Trophoblast cell (in vitro differentiated cells and primary cell): Measurements from ENCODE around the gene PPP1R14B.

ENCODE experiments used
- DNase-seq, 2 donors: peaks; one replicate each; pipeline ENCODE4 v3.0.0-alpha.2; 2016
- H2AFZ ChIP-seq: 2 replicates; pipeline ENCODE4 v1.6.1; 2013; ENCODE audit warnings: low read length, moderate library complexity, mild to moderate bottlenecking; ENCODE audit not compliant: insufficient read depth, poor library complexity
- H2AK5ac ChIP-seq: 2 replicates; pipeline ENCODE4 v1.6.1; 2013; ENCODE audit warnings: mild to moderate bottlenecking, low read length
- H2BK120ac ChIP-seq: 2 replicates; pipeline ENCODE4 v1.6.1; 2013; ENCODE audit warnings: low read length, mild to moderate bottlenecking, moderate library complexity; ENCODE audit not compliant: insufficient read depth, poor library complexity
- H2BK12ac ChIP-seq: 2 replicates; pipeline ENCODE4 v1.6.1; 2013; ENCODE audit warnings: mild to moderate bottlenecking, low read length, moderate library complexity
- H2BK5ac ChIP-seq: 2 replicates; pipeline ENCODE4 v1.6.1; 2013; ENCODE audit warnings: low read length, low read depth, moderate library complexity, mild to moderate bottlenecking; ENCODE audit not compliant: poor library complexity
- H3K14ac ChIP-seq: 2 replicates; pipeline ENCODE4 v1.6.1; 2013; ENCODE audit warnings: mild to moderate bottlenecking, low read length
- H3K18ac ChIP-seq: 2 replicates; pipeline ENCODE4 v1.6.1; 2013; ENCODE audit warnings: mild to moderate bottlenecking, low read length
- H3K23ac ChIP-seq: 2 replicates; pipeline ENCODE4 v1.6.1; 2013; ENCODE audit warnings: low read length
- H3K27ac ChIP-seq: 2 replicates; pipeline ENCODE4 v1.5.1; 2013; ENCODE audit warnings: low read depth, mild to moderate bottlenecking, inconsistent platforms, low read length, moderate library complexity
- H3K27me3 ChIP-seq: 2 replicates; pipeline ENCODE4 v1.6.1; 2013; ENCODE audit warnings: inconsistent platforms, mild to moderate bottlenecking, low read length, moderate library complexity; ENCODE audit not compliant: insufficient read depth
- H3K36me3 ChIP-seq, 2 experiments: 1 replicate in 1 of 2; 2 replicates in 1 of 2; pipeline ENCODE4 v1.6.1; 2013; ENCODE audit warnings: low read length in 2 of 2, mild to moderate bottlenecking in 2 of 2, moderate library complexity in 1 of 2; ENCODE audit not compliant: insufficient read depth in 2 of 2, control insufficient read depth in 1 of 2
- H3K4ac ChIP-seq: 2 replicates; pipeline ENCODE4 v1.6.1; 2013; ENCODE audit warnings: low read depth, mild to moderate bottlenecking, low read length, moderate library complexity
- H3K4me1 ChIP-seq, 2 experiments: 1 replicate in 1 of 2; 2 replicates in 1 of 2; pipeline ENCODE4 v1.6.1; 2013; ENCODE audit warnings: low read length in 2 of 2, mild to moderate bottlenecking in 2 of 2, moderate library complexity in 1 of 2; ENCODE audit not compliant: insufficient read depth in 2 of 2, control insufficient read depth in 1 of 2
- H3K4me2 ChIP-seq: 2 replicates; pipeline ENCODE4 v1.6.1; 2013; ENCODE audit warnings: inconsistent platforms, mild to moderate bottlenecking, low read length, moderate library complexity
- H3K4me3 ChIP-seq: 2 replicates; pipeline ENCODE4 v1.5.1; 2013; ENCODE audit warnings: mild to moderate bottlenecking, low read depth, low read length, inconsistent platforms
- H3K79me1 ChIP-seq: one replicate; pipeline ENCODE4 v1.6.1; 2013; ENCODE audit warnings: low read length
- H3K79me2 ChIP-seq: 2 replicates; pipeline ENCODE4 v1.6.1; 2013; ENCODE audit warnings: low read length, mild to moderate bottlenecking; ENCODE audit not compliant: control insufficient read depth, insufficient read depth, poor library complexity
- H3K9ac ChIP-seq: 2 replicates; pipeline ENCODE4 v1.6.1; 2013; ENCODE audit warnings: mild to moderate bottlenecking, low read length
- H3K9me3 ChIP-seq: 2 replicates; pipeline ENCODE4 v1.6.1; 2013; ENCODE audit warnings: low read depth, mild to moderate bottlenecking, control low read depth, inconsistent platforms, low read length; ENCODE audit not compliant: insufficient read depth
- H4K12ac ChIP-seq: 2 replicates; pipeline ENCODE4 v1.6.1; 2013; ENCODE audit warnings: low read depth, mild to moderate bottlenecking, low read length, moderate library complexity
- H4K8ac ChIP-seq: 2 replicates; pipeline ENCODE4 v1.6.1; 2013; ENCODE audit warnings: low read depth, mild to moderate bottlenecking, low read length, moderate library complexity
- H4K91ac ChIP-seq: one replicate; pipeline ENCODE4 v1.6.1; 2013; ENCODE audit warnings: low read depth, mild to moderate bottlenecking, low read length, moderate library complexity
- WGBS: extraction: QIAGEN DNeasy Blood & Tissue Kit; methylation state at CpG from one replicate; pipeline ENCODE4 v1.1.7; 2013; ENCODE audit warnings: missing lambda C conversion rate; ENCODE audit not compliant: insufficient read length, insufficient coverage; ENCODE audit errors: extremely low coverage; 5-methylcytosine and 5-hydroxymethylcytosine counted together

PPP1R14B gene

DNA sequence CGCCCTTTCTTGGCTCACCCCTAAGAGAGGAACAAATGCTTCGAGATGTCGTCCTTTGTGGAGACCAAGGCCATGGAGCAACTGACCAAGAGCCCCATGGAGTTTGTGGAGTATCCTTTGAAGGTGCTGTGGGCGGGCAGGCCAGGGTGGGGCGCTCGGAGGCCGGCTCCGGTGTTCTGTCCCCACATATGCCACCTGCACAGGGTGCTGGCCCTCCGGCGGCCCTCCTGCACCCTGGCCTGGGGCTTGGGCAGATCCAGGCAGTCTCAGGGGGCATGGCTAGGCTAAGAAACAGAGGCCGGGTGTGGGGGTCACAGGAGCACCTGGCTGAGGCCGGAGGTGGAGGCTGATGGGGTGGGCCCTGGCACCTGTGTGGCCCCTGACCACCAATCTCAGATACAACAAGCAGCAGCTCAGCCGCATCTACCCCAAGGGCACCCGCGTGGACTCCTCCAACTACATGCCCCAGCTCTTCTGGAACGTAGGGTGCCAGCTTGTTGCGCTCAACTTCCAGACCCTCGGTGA lies 14.9 kb upstream of the PPP1R14B start:
- Histone ChIP-seq H3K9me3 (peaks cover 4% of the 10 kb centered on the region), H4K91ac (no peak overlapping the region), H3K9ac (no peak overlapping the region), H2AFZ (no peak overlapping the region), H3K14ac (no peak overlapping the region), H3K4me3 (no peak overlapping the region), H2BK12ac (no peak overlapping the region), H2AK5ac (no peak overlapping the region), H4K8ac (no peak overlapping the region), H3K79me2 (no peaks in the 10 kb centered on the region), H2BK120ac (no peak overlapping the region), H2BK5ac (no peak overlapping the region), H3K4ac (no peak overlapping the region), H3K4me1 (peaks cover 23 to 28% of the 10 kb centered on the region in 2 experiments), H3K4me2 (no peak overlapping the region), H3K36me3 (peaks cover 75 to 84% of the 10 kb centered on the region in 2 experiments), H3K18ac (no peak overlapping the region), H3K27ac (no peak overlapping the region), H4K12ac (no peak overlapping the region), H3K23ac (no peak overlapping the region), H3K79me1 (peaks cover 14% of the 10 kb centered on the region), H3K27me3 (no peaks in the 10 kb centered on the region)
- WGBS: no CpG with 5 or more reads among the region's 18 CpGs
- no peak for DNase-seq

DNA sequence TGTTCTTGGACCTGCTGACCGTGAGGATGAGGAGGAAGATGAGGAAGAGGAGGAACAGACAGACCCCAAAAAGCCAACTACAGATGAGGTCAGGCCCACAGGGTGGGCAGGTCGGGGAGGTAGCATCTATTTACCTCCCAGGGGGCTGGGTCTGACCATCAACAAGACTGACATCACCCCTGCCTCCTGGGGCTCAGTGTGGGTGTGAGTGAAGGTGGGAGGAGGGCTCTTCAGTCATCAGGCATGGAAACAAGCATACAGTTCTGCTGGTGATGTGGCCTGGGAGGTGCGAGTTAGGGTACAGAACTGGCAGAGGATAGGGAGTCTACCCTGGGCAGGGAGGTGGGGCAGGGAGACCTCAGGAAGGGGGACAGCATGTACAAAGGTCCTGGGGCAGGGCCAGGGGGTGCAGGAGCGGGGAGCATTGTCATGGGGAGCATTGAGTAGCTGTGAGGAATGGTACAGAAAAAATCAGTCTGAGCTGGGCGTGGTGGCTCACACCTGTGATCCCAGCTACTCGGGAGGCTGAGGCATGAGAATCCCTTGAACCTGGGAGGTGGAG lies 13.5 kb upstream of the PPP1R14B start:
- Histone ChIP-seq H4K91ac (no peak overlapping the region), H3K79me2 (no peaks in the 10 kb centered on the region), H2AK5ac (no peak overlapping the region), H2BK12ac (no peak overlapping the region), H3K4me2 (no peak overlapping the region), H3K14ac (no peak overlapping the region), H2BK120ac (no peak overlapping the region), H3K79me1 (peaks cover 14% of the 10 kb centered on the region), H3K9me3 (peaks cover 4% of the 10 kb centered on the region), H3K4ac (no peak overlapping the region), H3K9ac (no peak overlapping the region), H2BK5ac (no peak overlapping the region), H3K4me1 (peaks cover 23 to 28% of the 10 kb centered on the region in 2 experiments), H4K12ac (no peak overlapping the region), H3K4me3 (no peak overlapping the region), H3K27me3 (no peaks in the 10 kb centered on the region), H3K18ac (no peak overlapping the region), H3K23ac (no peak overlapping the region), H3K27ac (no peak overlapping the region), H2AFZ (no peak overlapping the region), H3K36me3 (peaks cover 75 to 83% of the 10 kb centered on the region in 2 experiments), H4K8ac (no peak overlapping the region)
- DNase-seq: no peak
- WGBS: no CpG with 5 or more reads among the region's 6 CpGs

DNA sequence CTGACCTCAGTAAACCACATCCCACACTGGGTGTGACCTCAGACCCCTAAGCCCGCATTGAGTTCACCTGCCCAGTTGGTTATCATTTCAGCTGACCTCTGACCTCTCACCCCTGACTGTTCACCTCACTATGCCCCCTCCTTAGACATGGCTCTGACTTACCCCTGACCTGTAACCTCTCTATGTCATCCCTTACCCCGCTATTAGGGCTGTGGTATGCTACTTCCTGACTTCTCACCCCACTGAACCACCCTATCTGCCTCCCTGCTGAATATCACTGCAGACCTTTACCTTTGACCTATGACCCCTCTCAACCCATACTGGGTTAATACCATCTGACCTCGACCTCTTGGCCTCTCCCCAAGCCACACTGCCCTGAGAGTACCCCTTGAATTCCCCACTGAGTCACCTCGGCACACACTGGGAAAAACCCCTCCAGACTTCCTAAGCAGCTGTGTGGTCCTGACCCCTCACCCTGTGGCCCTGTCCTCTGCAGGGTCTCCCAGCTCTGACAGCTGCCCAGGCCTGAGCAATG lies 12.9 kb upstream of the PPP1R14B start:
- Histone ChIP-seq H2BK12ac (no peak overlapping the region), H3K27ac (no peak overlapping the region), H3K23ac (no peak overlapping the region), H3K4me1 (peaks cover 22 to 26% of the 10 kb centered on the region in 2 experiments), H4K91ac (no peak overlapping the region), H3K79me1 (peaks cover 14% of the 10 kb centered on the region), H3K9me3 (peaks cover 4% of the 10 kb centered on the region), H2BK5ac (no peak overlapping the region), H3K4me2 (no peak overlapping the region), H2AFZ (no peak overlapping the region), H2AK5ac (no peak overlapping the region), H3K79me2 (no peaks in the 10 kb centered on the region), H3K36me3 (peaks cover 80 to 84% of the 10 kb centered on the region in 2 experiments), H3K9ac (no peak overlapping the region), H4K12ac (no peak overlapping the region), H2BK120ac (no peak overlapping the region), H3K4ac (no peak overlapping the region), H3K18ac (no peak overlapping the region), H4K8ac (no peak overlapping the region), H3K14ac (no peak overlapping the region), H3K4me3 (no peak overlapping the region), H3K27me3 (no peaks in the 10 kb centered on the region)
- no CpG with 5 or more reads among the region's 4 CpGs for WGBS
- DNase-seq: no peak

DNA sequence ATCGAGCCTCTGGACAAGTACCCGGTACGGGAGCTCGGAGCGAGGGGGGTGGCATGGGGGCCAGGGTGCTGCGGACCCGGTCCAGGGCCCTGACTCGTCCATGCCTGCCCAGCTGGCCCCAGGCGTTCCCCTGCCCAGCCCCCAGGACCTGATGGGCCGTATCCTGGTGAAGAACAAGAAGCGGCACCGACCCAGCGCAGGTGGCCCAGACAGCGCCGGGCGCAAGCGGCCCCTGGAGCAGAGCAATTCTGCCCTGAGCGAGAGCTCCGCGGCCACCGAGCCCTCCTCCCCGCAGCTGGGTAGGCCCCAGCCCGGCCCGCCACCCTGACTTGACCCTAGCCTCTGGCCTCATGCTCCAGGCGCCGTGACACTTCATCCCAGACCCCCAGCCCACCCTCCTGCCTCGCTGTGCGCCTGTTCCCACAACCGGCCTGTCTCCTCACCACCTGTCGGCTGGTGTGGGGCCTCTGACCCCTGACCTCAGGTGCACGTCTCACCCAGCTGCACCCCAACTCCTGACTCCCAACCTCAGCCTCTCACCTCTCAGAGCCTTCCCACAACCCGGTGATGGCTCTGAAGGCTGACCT lies 12.3 kb upstream of the PPP1R14B start:
- no peak overlapping the region for H2BK12ac ChIP-seq
- peaks cover 4% of the 10 kb centered on the region for H3K9me3 ChIP-seq
- no peak overlapping the region for H4K8ac ChIP-seq
- H3K4me3 ChIP-seq: no peak overlapping the region
- H3K18ac ChIP-seq: no peak overlapping the region
- no peak overlapping the region for H2BK5ac ChIP-seq
- DNase-seq: no peak
- H3K79me1 ChIP-seq: peaks cover 13% of the 10 kb centered on the region
- no peaks in the 10 kb centered on the region for H3K27me3 ChIP-seq
- no peak overlapping the region for H3K23ac ChIP-seq
- H2AFZ ChIP-seq: no peak overlapping the region
- no peak overlapping the region for H4K12ac ChIP-seq
- H3K14ac ChIP-seq: no peak overlapping the region
- no peak overlapping the region for H3K4me2 ChIP-seq
- H3K9ac ChIP-seq: no peak overlapping the region
- H3K27ac ChIP-seq: no peak overlapping the region
- no peak overlapping the region for H2BK120ac ChIP-seq
- no CpG with 5 or more reads among the region's 32 CpGs for WGBS
- H3K4me1 ChIP-seq: peaks cover 17 to 20% of the 10 kb centered on the region in 2 experiments
- no peaks in the 10 kb centered on the region for H3K79me2 ChIP-seq
- H2AK5ac ChIP-seq: no peak overlapping the region
- H3K4ac ChIP-seq: no peak overlapping the region
- H4K91ac ChIP-seq: no peak overlapping the region
- H3K36me3 ChIP-seq: peaks cover 80 to 81% of the 10 kb centered on the region in 2 experiments
